BLaER1 (cell line): ENCODE measurements around the gene PEX6.
"Not testable (repeated sequence)": the region's sequence is repeated elsewhere in the genome, so short reads cannot be mapped to it uniquely, and the experiment has no call there.

ENCODE experiments used
- H3K27ac ChIP-seq: shearing (Covaris generic); formaldehyde crosslinking; 2 replicates; pipeline ENCODE4 v1.8.1; 2022
- H3K27me3 ChIP-seq: shearing (Covaris generic); formaldehyde crosslinking; 2 replicates; pipeline ENCODE4 v1.8.1; 2022
- H3K36me3 ChIP-seq: shearing (Covaris generic); formaldehyde crosslinking; 2 replicates; pipeline ENCODE4 v1.8.1; 2022
- H3K4me1 ChIP-seq: shearing (Covaris generic); formaldehyde crosslinking; 2 replicates; pipeline ENCODE4 v1.8.1; 2022
- H3K4me2 ChIP-seq: shearing (Covaris generic); formaldehyde crosslinking; 2 replicates; pipeline ENCODE4 v1.8.1; 2022
- H3K4me3 ChIP-seq: shearing (Covaris generic); formaldehyde crosslinking; 2 replicates; pipeline ENCODE4 v1.8.1; 2022
- H3K9ac ChIP-seq: shearing (Covaris generic); formaldehyde crosslinking; 2 replicates; pipeline ENCODE4 v1.8.1; 2022
- H3K9me3 ChIP-seq: shearing (Covaris generic); formaldehyde crosslinking; 2 replicates; pipeline ENCODE4 v1.8.1; 2022
- H4K20me1 ChIP-seq: shearing (Covaris generic); formaldehyde crosslinking; 2 replicates; pipeline ENCODE4 v1.8.1; 2022
- Cebpa-rat ChIP-seq: shearing (Covaris generic); IDR thresholded peaks from 2 replicates; pipeline ENCODE4 v1.8.1; 2022

The PEX6 gene

GRCh38 chr6:43014434-43014909, 35.5 kb upstream of the PEX6 start:
- Histone ChIP-seq H4K20me1 (peaks cover 66% of the 10 kb centered on the region), H3K27ac (peak overlapping the region; percentile 79), H3K27me3 (no peaks in the 10 kb centered on the region), H3K4me3 (peak overlapping the region; percentile 84), H3K9ac (peak overlapping the region; percentile 86), H3K4me1 (peaks cover 51% of the 10 kb centered on the region), H3K9me3 (no peaks in the 10 kb centered on the region), H3K4me2 (peak overlapping the region; percentile 97), H3K36me3 (peaks cover 60% of the 10 kb centered on the region)
- no peak for TF ChIP-seq Cebpa-rat

- Histone ChIP-seq H4K20me1 (peaks cover 66% of the 10 kb centered on the region), H3K9ac (peak within 1 kb of the TSS; percentile 86), H3K27ac (peak within 1 kb of the TSS; percentile 79), H3K4me2 (peak within 1 kb of the TSS; percentile 97), H3K27me3 (no peaks in the 10 kb centered on the region), H3K4me3 (peak within 1 kb of the TSS; percentile 84), H3K9me3 (no peaks in the 10 kb centered on the region), H3K36me3 (peaks cover 60% of the 10 kb centered on the region), H3K4me1 (peaks cover 51% of the 10 kb centered on the region)
- TF ChIP-seq Cebpa-rat = no peak
These were observed 35.0 kb upstream of the PEX6 start, which contains the start of the genes KLHDC3 and MEA1 for GRCh38 chr6:43013843-43014433. KLHDC3 (plus strand) TSS chr6:43014249; CDS start chr6:43017193, 2,944 bp downstream. MEA1 (minus strand) TSS chr6:43013946; CDS start chr6:43013813, 133 bp downstream.

DNA sequence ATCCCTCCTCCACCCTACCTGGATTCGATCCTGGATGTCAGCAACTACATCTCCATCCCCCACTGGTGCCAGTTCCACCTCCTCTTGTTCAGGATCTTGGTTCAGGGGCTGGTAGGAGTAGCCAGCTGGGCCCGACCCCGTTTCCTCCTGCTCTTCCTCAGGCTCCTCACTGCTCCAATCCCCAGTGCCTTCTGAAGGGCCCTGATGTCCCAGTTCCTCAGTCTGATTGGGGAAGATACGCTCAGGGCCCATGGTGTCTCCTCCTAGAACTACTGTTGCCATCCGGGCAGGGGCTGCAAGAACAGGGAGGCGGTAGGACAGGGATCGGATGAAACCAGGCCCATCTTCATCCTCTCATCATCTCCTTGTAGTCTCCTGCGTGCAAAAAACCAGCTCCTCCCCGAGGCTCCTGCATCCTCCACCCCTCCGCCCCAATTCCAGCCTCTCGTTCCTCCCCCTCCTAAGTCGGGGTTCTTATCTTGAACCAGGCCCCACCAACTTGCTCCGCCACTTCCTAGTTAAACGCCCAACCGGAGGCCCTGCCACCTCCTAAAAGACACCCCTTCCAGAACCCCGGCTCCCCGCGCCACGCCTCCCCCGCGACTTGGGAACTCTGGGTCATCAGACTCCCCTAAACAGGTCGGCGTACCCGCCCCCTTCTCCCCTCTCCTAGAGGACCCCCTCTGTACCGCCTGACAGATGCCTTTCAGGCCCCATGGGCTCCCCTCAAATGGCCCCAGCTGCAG, 34.3 kb upstream of the PEX6 start:
- peak overlapping the region; percentile 97 for H3K4me2 ChIP-seq
- peaks cover 60% of the 10 kb centered on the region for H3K36me3 ChIP-seq
- peak overlapping the region; percentile 85 for H3K9ac ChIP-seq
- no peaks in the 10 kb centered on the region for H3K27me3 ChIP-seq
- peaks cover 65% of the 10 kb centered on the region for H4K20me1 ChIP-seq
- H3K27ac ChIP-seq = peak overlapping the region; percentile 71
- no peaks in the 10 kb centered on the region for H3K9me3 ChIP-seq
- H3K4me3 ChIP-seq = peak overlapping the region; percentile 84
- H3K4me1 ChIP-seq = peaks cover 51% of the 10 kb centered on the region
- TF ChIP-seq Cebpa-rat = no peak

GRCh38 chr6:43012364-43012763, 33.4 kb upstream of the PEX6 start:
- no peak for TF ChIP-seq Cebpa-rat
- peak overlapping the region; percentile 84 for H3K4me3 ChIP-seq
- peaks cover 60% of the 10 kb centered on the region for H3K36me3 ChIP-seq

DNA sequence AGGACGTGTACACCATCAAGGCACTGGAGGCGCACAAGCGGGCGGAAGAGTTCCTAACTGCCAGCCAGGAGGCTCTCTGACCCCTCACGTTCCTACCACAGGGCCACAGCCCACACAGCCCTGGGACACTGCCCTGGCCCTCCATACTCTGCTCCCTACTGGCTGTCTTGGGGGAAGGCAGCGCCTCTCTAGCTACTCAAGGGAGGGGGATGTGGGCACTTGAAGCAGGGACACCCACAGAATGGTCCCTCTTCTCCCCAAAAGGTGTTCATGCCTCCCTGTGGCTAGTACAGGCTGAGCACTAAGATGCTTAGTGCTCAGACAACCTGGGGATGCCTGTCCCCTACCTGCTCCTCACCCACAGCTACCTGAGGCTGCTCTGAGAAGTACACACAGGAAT, 32.2 kb upstream of the PEX6 start:
- peaks cover 64% of the 10 kb centered on the region for H3K36me3 ChIP-seq

More at GRCh38 chr6:43012364-43012763, 33.4 kb upstream of the PEX6 start:
- Histone ChIP-seq H3K27ac (peak overlapping the region; percentile 71; the same call in 1 of the 2 replicates), H4K20me1 (peaks cover 56% of the 10 kb centered on the region), H3K4me1 (peaks cover 45% of the 10 kb centered on the region), H3K9ac (peak overlapping the region; percentile 85), H3K9me3 (no peaks in the 10 kb centered on the region), H3K27me3 (no peaks in the 10 kb centered on the region), H3K4me2 (peak overlapping the region; percentile 97)

GRCh38 chr6:43009124-43009523, 30.1 kb upstream of the PEX6 start:
- H3K4me1 ChIP-seq = peaks cover 17% of the 10 kb centered on the region
- no peak overlapping the region for H3K4me3 ChIP-seq
- no peak overlapping the region for H3K4me2 ChIP-seq
- peaks cover 74% of the 10 kb centered on the region for H3K36me3 ChIP-seq
- H3K27me3 ChIP-seq = no peaks in the 10 kb centered on the region
- H4K20me1 ChIP-seq = peaks cover 26% of the 10 kb centered on the region
- no peak overlapping the region for H3K27ac ChIP-seq
- H3K9me3 ChIP-seq = no peaks in the 10 kb centered on the region
- H3K9ac ChIP-seq = no peak overlapping the region
- no peak for TF ChIP-seq Cebpa-rat

More for the DNA sequence above, 32.2 kb upstream of the PEX6 start:
- Histone ChIP-seq H3K4me1 (peaks cover 34% of the 10 kb centered on the region), H3K4me2 (no peak overlapping the region), H4K20me1 (peaks cover 44% of the 10 kb centered on the region), H3K27me3 (no peaks in the 10 kb centered on the region), H3K9me3 (no peaks in the 10 kb centered on the region), H3K27ac (no peak overlapping the region), H3K4me3 (no peak overlapping the region), H3K9ac (peak overlapping the region; percentile 34; the same call in 1 of the 2 replicates)
- TF ChIP-seq Cebpa-rat = no peak

DNA sequence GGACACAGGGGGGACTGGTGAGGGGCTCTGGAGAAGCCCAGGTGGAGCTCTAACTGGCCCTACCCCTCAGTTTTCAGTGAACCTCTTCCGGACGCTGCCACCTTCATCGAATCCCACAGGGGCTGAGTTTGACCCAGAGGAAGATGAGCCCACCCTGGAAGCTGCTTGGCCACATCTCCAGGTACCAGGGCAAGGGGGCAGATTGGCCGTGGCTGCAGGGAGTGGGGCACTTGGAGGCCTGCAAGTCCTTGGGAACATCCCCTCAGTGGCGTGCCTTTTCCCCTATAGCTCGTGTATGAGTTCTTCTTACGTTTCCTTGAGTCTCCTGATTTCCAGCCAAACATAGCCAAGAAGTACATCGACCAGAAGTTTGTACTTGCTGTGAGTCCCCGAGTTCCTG, 28.1 kb upstream of the PEX6 start:
- Histone ChIP-seq H3K4me1 (peaks cover 5% of the 10 kb centered on the region), H3K4me3 (no peak overlapping the region), H3K4me2 (no peak overlapping the region), H3K9me3 (no peaks in the 10 kb centered on the region), H3K36me3 (peaks cover 87% of the 10 kb centered on the region), H3K27me3 (no peaks in the 10 kb centered on the region), H3K27ac (no peak overlapping the region), H4K20me1 (peaks cover 24% of the 10 kb centered on the region), H3K9ac (0 out of 2 replicates have a peak overlapping the region, but pooled peaks have one; percentile 24)
- TF ChIP-seq Cebpa-rat = no peak

DNA sequence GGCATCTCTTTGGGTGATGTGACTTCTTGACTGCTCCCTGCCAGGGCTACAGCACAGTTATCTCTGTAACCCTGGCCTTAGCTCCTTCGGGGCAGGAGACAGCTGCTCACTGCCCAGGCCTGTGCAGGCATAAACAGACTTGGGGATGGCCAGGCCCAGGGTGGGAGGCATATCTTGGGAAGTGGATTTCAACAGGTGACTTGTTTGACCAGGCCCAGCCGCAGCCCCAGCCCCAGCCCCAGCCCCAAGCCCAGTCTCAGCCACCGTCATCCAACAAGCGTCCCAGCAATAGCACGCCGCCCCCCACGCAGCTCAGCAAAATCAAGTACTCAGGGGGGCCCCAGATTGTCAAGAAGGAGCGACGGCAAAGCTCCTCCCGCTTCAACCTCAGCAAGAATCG, 27.3 kb upstream of the PEX6 start:
- Histone ChIP-seq H3K4me1 (no peaks in the 10 kb centered on the region), H3K27ac (no peak overlapping the region), H3K4me3 (no peak overlapping the region), H3K9me3 (no peaks in the 10 kb centered on the region), H4K20me1 (peaks cover 16% of the 10 kb centered on the region; the same call in 1 of the 2 replicates), H3K36me3 (peaks cover 87% of the 10 kb centered on the region), H3K27me3 (no peaks in the 10 kb centered on the region), H3K4me2 (no peak overlapping the region), H3K9ac (no peak overlapping the region)
- TF ChIP-seq Cebpa-rat = no peak

GRCh38 chr6:43005844-43006243, 26.9 kb upstream of the PEX6 start:
- H3K9ac ChIP-seq = no peak overlapping the region
- H3K9me3 ChIP-seq = no peaks in the 10 kb centered on the region
- H3K4me3 ChIP-seq = no peak overlapping the region
- peaks cover 13% of the 10 kb centered on the region; the same call in 1 of the 2 replicates for H4K20me1 ChIP-seq
- H3K27me3 ChIP-seq = no peaks in the 10 kb centered on the region
- peaks cover 87% of the 10 kb centered on the region for H3K36me3 ChIP-seq
- H3K4me1 ChIP-seq = no peaks in the 10 kb centered on the region
- TF ChIP-seq Cebpa-rat = no peak
- H3K27ac ChIP-seq = no peak overlapping the region
- H3K4me2 ChIP-seq = no peak overlapping the region

- H3K9ac ChIP-seq = no peak overlapping the region
- H3K4me3 ChIP-seq = no peak overlapping the region
- no peak for TF ChIP-seq Cebpa-rat
- peaks cover 27% of the 10 kb centered on the region; the same call in 1 of the 2 replicates for H4K20me1 ChIP-seq
- peaks cover 78% of the 10 kb centered on the region for H3K36me3 ChIP-seq
- no peaks in the 10 kb centered on the region for H3K27me3 ChIP-seq
- no peaks in the 10 kb centered on the region for H3K4me1 ChIP-seq
- H3K27ac ChIP-seq = no peak overlapping the region
- H3K4me2 ChIP-seq = no peak overlapping the region
- no peaks in the 10 kb centered on the region for H3K9me3 ChIP-seq
These were observed 22.9 kb upstream of the PEX6 start for GRCh38 chr6:43001843-43002242.

- not testable (repeated sequence) for H3K4me2 ChIP-seq, H3K27me3 ChIP-seq, H3K9me3 ChIP-seq, H3K9ac ChIP-seq, H3K4me3 ChIP-seq, H3K4me1 ChIP-seq, H3K27ac ChIP-seq
- peaks cover 74% of the 10 kb centered on the region for H3K36me3 ChIP-seq
- peaks cover 48% of the 10 kb centered on the region for H4K20me1 ChIP-seq
These were observed 19.2 kb upstream of the PEX6 start for GRCh38 chr6:42998205-42998604.
